AG09319 (cell line): ENCODE measurements around the gene RNF112.
"Not testable (repeated sequence)": the region's sequence is repeated elsewhere in the genome, so short reads cannot be mapped to it uniquely, and the experiment has no call there.

ENCODE experiments used
- DNase-seq: peaks from one replicate; pipeline ENCODE4 v3.0.0-alpha.2; 2010; ENCODE audit warnings: low read depth; ENCODE audit errors: extremely low read depth
- TF ChIP-seq, protein P1 (sequence below): IDR thresholded peaks from 2 replicates; pipeline ENCODE4 v1.5.1; 2011; ENCODE audit warnings: low read depth, mild to moderate bottlenecking, inconsistent platforms, low read length, moderate library complexity

Gene RNF112

DNA sequence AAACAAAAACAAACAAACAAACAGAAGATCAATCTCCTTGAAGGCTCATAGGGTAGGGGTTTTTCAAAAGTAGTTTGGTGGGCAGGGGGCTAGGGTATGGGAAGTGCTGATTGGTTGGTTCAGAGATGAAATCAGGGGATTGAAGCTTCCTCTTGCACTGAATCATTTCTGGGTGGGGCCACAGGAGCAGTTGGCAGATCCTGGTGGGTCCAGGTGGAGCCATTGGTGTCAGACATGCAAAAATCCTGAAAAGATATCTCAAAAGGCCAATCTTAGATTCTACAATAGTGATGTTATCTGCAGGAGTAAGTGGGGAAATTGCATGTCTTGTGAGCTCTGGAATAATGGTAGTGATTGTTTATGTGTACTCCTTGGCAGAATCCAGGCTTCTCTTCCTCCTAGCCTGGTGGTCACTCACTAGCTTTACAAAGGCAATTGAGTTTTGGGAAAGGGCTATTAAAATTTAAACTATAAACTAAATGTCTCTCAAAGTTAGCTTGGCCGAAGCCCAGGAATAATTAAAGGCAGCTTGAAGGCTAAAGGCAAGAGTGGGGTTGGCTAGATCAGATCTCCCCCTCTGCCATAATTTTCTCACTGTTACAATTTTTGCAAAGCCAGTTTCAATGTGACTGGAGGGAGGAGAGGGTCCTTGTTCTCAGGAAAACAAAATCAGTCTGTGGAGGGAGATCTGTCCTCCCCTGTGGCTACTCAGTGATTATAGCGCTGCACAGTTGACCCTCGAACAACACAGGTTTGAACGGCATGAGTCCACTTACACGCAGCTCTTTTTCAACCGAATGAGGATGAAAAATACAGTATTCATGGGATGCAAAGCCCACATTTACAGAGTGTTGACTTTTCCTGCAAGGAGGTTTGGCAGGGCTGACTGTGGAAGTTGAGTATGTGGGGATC lies 45.2 kb downstream of the RNF112 start:
- DNase-seq, result no peak
- TF ChIP-seq, protein P1, sequence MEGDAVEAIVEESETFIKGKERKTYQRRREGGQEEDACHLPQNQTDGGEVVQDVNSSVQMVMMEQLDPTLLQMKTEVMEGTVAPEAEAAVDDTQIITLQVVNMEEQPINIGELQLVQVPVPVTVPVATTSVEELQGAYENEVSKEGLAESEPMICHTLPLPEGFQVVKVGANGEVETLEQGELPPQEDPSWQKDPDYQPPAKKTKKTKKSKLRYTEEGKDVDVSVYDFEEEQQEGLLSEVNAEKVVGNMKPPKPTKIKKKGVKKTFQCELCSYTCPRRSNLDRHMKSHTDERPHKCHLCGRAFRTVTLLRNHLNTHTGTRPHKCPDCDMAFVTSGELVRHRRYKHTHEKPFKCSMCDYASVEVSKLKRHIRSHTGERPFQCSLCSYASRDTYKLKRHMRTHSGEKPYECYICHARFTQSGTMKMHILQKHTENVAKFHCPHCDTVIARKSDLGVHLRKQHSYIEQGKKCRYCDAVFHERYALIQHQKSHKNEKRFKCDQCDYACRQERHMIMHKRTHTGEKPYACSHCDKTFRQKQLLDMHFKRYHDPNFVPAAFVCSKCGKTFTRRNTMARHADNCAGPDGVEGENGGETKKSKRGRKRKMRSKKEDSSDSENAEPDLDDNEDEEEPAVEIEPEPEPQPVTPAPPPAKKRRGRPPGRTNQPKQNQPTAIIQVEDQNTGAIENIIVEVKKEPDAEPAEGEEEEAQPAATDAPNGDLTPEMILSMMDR, result no peak

DNA sequence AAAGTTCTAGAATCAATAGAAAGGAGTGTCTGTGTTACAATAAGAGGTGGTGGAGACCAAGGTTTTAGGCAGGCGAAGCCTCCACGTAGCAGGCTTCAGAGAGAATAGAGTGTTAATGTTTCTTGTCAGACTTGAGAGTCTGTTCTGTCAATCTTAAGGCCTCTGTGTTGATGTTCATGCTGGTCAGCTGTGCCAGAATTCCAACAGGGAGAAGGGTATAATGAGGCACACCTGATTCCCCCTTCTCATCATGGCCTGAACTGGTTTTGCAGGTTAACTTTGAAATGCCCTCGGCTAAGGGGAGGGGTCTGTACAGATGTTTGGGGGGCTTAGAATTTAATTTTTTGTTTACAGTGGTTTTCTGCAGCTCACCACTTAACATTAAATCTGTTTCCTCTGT lies 46.0 kb downstream of the RNF112 start:
- no peak for DNase-seq
- TF ChIP-seq, protein P1, result no peak

DNA sequence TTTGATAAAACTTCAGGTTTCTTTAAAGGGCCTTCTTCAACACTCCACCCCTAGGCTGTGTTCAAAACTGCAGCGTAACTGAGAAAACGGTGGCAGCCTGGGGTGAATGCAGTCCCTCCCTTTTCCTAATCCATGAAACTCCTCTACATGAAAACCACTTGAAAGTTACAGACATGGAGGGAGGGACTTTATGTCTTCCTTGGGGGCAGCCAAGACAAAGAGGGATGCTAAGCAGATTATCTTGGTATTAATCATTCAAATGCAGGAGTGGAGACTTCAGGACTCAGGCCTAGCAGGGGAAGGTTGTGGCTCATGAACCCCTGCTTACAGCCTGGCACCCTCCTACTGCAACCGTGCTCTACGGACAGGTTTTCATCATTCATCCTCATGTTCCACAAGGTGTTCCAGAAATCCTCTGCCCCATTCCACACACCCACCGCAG lies 46.8 kb downstream of the RNF112 start:
- TF ChIP-seq, protein P1, result no peak
- no peak for DNase-seq

DNA sequence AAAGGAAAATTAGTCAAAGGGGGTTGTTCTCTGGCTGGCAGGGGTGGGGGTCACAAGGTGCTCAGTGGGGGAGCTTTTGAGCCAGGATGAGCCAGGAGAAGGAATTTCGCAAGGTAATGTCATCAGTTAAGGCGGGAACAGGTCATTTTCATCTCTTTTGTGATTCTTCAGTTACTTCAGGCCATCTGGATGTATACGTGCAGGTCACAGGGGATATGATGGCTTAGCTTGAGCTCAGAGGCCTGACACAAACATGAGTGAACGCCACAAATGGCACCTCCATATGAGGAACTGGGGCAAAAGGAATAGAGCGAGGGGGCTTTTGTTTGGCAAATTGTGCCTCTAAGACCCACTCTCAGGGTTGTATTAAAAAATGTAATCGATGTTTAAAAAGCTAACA lies 47.4 kb downstream of the RNF112 start:
- not testable (repeated sequence) for DNase-seq

DNA sequence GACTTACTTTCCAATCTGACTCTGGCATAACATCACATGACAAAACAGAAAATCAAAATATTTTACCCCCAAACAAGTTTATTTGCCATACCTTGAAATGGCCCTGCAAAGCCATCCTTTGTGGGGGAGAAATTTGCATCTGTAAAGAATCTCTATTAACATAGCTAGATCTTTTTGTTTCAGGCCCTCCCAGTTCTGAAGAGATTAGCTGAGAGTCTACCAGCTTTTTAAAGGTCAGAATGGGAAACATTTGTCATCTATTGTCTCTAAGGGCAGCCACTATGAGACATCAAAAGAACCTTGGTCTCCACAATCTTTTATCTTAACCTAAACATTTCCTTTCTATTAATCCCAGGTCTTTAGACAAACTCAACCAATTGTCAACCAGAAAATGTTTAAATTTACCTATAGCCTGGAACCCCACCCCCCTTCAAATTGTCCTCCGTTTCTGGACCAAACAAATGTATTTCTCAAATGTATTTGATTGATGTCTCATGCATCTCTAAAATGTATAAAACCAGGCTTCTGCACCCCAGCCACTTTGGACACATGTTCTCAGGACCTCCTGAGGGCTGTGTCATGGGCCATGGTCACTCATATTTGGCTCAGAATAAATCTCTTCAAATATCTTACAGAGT lies 48.1 kb downstream of the RNF112 start:
- not testable (repeated sequence) for DNase-seq

DNA sequence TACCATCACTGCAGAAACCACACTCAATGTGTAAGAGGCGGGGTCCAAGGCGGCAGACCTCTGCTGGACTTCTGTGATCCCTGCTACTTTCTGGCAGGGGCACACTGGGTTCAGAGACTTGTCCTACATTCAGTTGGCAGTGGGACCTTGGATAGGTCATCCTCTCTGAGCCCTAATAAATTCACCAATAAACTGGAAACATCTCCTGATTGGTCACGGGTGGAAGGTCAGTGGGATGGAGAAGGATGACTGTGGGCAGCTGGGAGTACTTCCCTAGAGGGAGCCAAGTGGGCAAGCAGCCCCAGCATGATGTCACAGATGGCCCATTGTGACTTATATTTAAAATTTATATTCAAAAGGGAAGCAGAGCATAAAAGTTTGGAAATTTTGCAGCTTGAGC lies 49.7 kb downstream of the RNF112 start:
- TF ChIP-seq, protein P1, result no peak
- no peak for DNase-seq

DNA sequence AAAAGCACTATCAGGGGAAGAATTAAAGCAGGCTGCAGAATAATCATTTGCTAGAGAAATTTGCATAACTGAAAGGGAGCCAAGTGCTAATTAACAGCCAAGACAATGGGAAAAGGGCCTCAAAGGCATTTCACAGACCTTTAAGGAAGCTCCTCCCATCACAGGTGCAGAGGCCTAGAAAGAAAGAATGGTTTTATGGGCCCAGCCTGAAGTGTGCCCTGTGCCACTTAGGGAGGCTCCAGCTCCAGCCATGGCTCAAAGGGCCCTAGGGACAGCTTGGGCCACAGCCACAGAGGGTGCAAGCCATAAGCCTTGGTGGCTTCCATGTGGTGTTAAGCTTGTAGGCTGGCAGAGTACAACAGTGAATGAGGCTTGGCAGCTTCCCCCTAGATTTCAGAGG lies 50.1 kb downstream of the RNF112 start:
- no peak for DNase-seq
- TF ChIP-seq, protein P1, result no peak

DNA sequence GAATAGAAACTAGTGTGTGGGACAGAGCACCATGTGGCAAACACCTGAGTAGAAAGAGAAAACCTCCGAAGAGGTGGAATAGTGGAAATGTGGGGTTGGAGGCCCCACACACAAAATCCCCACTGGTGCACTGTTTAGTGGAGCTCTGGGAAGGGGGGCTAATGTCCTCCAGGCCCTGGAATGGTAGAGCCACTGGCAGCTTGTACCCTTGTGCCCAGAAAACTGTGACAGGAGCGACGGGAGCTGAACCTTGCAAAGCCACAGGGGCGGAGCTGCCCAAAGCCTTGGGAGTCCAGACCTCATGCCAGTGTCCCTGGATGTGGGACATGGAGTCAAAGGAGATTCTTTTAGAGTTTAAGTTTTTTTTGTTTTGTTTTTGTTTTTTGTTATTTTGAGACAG lies 50.6 kb downstream of the RNF112 start:
- no peak for DNase-seq
- TF ChIP-seq, protein P1, result no peak

DNA sequence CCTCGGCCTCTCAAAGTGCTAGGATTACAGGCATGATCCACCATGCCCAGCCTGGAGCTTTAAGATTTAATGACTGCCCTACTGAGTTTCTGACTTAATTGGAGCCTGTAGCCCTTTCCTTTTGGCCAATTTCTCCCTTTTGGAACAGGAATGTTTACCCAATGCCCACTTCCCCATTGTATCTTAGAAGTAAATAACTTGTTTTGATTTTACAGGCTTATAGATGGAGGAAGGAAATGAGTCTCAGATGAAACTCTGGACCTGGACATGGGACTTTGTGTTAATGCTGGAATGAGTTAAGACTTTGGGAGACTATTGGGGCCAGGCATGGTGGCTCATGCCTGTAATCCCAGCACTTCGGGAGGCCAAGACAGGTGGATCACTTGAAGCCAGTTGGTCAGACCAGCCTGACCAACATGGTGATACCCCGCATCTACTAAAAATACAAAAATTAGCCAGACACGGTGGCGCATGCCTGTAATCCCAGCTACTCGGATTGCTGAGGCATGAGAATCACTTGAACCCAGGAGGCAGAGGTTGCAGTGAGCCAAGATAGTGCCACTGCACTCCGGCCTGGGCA lies 51.5 kb downstream of the RNF112 start:
- DNase-seq, result not testable (repeated sequence)
